Esophagus muscularis mucosa (tissue), 4 donors: ENCODE measurements around the gene MITF. TPM values are rescaled to one million over a fixed set of nuclear protein-coding genes. Genes with fewer than 3 reads are reported as not detected.

Experiments used
- DNase-seq: peaks from one replicate; pipeline ENCODE4 v3.0.0-alpha.2; 2017; ENCODE audit errors: extremely low spot score
- H3K27ac ChIP-seq, 4 donors: fragments of 200-600 bp; sonication (generic); replicated peaks in 1 of 4; 1 replicate in 3 of 4; 2 replicates in 1 of 4; pipeline ENCODE4 v1.5.1; 2016 to 2019; ENCODE audit warnings: mild to moderate bottlenecking in 1 of 4
- H3K27me3 ChIP-seq, 4 donors: fragments of 200-600 bp; sonication (generic); one replicate each; pipeline versions ENCODE4 v1.5.1 to v1.6.0; 2016 to 2019
- H3K36me3 ChIP-seq, 4 donors: fragments of 200-600 bp; sonication (generic); one replicate each; pipeline ENCODE4 v1.5.1; 2016 to 2019
- H3K4me1 ChIP-seq, 4 donors: fragments of 200-600 bp; sonication (generic); one replicate each; pipeline ENCODE4 v1.5.1; 2016 to 2019
- H3K4me3 ChIP-seq, 4 donors: fragments of 200-600 bp; sonication (generic); 1 replicate in 2 of 4; 2 replicates in 2 of 4; pipeline ENCODE4 v1.5.1; 2016 to 2019; ENCODE audit warnings: mild to moderate bottlenecking in 4 of 4, moderate library complexity in 1 of 4
- H3K9me3 ChIP-seq, 4 donors: fragments of 200-600 bp; sonication (generic); 1 replicate in 3 of 4; 2 replicates in 1 of 4; pipeline ENCODE4 v1.5.1; 2016 to 2019
- CTCF ChIP-seq, 3 experiments: fragments of 200-600 bp in 2 of 3; fragments of 450-650 bp in 1 of 3; sonication (generic) in 2 of 3; IDR thresholded peaks; one replicate each; pipeline ENCODE4 v1.5.1; 2017 to 2019; ENCODE audit warnings: antibody characterized with exemption in 3 of 3, mild to moderate bottlenecking in 2 of 3, moderate library complexity in 1 of 3
- EP300 ChIP-seq: sonication (generic); formaldehyde crosslinking; IDR thresholded peaks from one replicate; pipeline ENCODE4 v1.6.1; 2017; ENCODE audit warnings: antibody characterized with exemption
- POLR2A ChIP-seq: fragments of 450-650 bp; IDR thresholded peaks from one replicate; pipeline ENCODE4 v1.6.1; 2017; ENCODE audit warnings: antibody characterized with exemption, moderate library complexity, mild to moderate bottlenecking, low read depth
- POLR2AphosphoS5 ChIP-seq, 2 donors: sonication (generic); formaldehyde crosslinking; IDR thresholded peaks; one replicate each; pipeline ENCODE4 v1.6.1; 2017; ENCODE audit warnings: antibody characterized with exemption in 2 of 2
- WGBS: methylation state at CpG from one replicate; pipeline ENCODE4 v1.1.5; 2018; 5-methylcytosine and 5-hydroxymethylcytosine counted together
- intact Hi-C: fragments of 100-400 bp; cut with DNase I; formaldehyde crosslinking; loops from one replicate; pipeline ENCODE4 v1.15.1; 2023
- small RNA-seq, 3 donors: library from RNA; depleted of rRNA; stranded (forward); fragments of <200 nt; gene quantifications; one replicate each; pipeline ENCODE3, GENCODE V24; 2016
- total RNA-seq, 4 donors: library from RNA; depleted of rRNA; stranded (reverse); fragments of >200 nt; gene quantifications; one replicate each; pipeline versions ENCODE4 v1.1.0 to v1.2.1, GENCODE V29; 2016

MITF gene
- total RNA-seq, 4 donors from 2014 or later = 68.1 to 141 (median 81.2) TPM

GRCh38 chr3:70011582-70011981 is 272.3 kb downstream of the MITF start:
- DNase-seq = no peak
- TF ChIP-seq CTCF (IDR thresholded peaks at IDR 0.05) = no peak
- TF ChIP-seq POLR2A = no peak
- no peak for TF ChIP-seq EP300
- no peak for TF ChIP-seq POLR2AphosphoS5 (IDR thresholded peaks at IDR 0.05)
- H3K27me3 ChIP-seq = no peaks in the 10 kb centered on the region
- no peaks in the 10 kb centered on the region for H3K36me3 ChIP-seq
- H3K4me3 ChIP-seq = no peak overlapping the region
- peak overlapping the region; percentile 20 to 69 (median 56) for H3K27ac ChIP-seq
- intact Hi-C loops = no loop called here
- peaks cover 0 to 18% (median 12%) of the 10 kb centered on the region in 4 donors for H3K4me1 ChIP-seq
- H3K9me3 ChIP-seq = no peaks in the 10 kb centered on the region
- 18% methylated on average over 1 of the region's 1 CpG for WGBS

Small RNAs within 50 kb of the gene (small RNA-seq; reads per million reads assigned to genes)
- 0 reads per million in 3 donors for gene RN7SL418P
